Activated CD4-positive, alpha-beta T cell treated with anti-CD3 and anti-CD28 coated beads, Interleukin-2, amount 10 ng/mL, durations not matched to agents 24 days and 14 days (primary cell): ENCODE measurements around the gene BIK. TPM values are rescaled to one million over a fixed set of nuclear protein-coding genes. Genes with fewer than 3 reads are reported as not detected.

Experiments
- total RNA-seq: library from RNA; stranded (reverse); gene quantifications from 2 replicates; pipeline ENCODE4 v1.2.3, GENCODE V29; 2022

BIK gene
- total RNA-seq, 1 donor from 2014 or later, result 1.7 TPM

Other genes starting within 250 kb of the BIK start
- gene PACSIN2, start 95.6 kb upstream of the BIK start, total RNA-seq, result 32.5 and 33.0 TPM in 2 replicates
- 2.6 TPM in 2 replicates for gene TTLL1, start 21.4 kb upstream of the BIK start, total RNA-seq
- 20.9 and 24.3 TPM in 2 replicates for gene MCAT, start 32.6 kb downstream of the BIK start, total RNA-seq
- gene TSPO, start 40.8 kb downstream of the BIK start, total RNA-seq, result 126 and 138 TPM in 2 replicates
- 118 TPM in 2 replicates for gene TTLL12, start 76.4 kb downstream of the BIK start, total RNA-seq
- not detected in 2 replicates for gene SCUBE1, start 232.6 kb downstream of the BIK start, total RNA-seq